T-cell (primary cell): ENCODE data around the gene TUBA1C. TPM values are rescaled to one million over a fixed set of nuclear protein-coding genes. Genes with fewer than 3 reads are reported as not detected.

Experiments used
- ATAC-seq, 4 experiments: fragments of 200-7000 bp in 3 of 4; fragments of 150-1000 bp in 1 of 4; cut with Tn5 transposase; replicated peaks in 1 of 4; 1 replicate in 3 of 4; 2 replicates in 1 of 4; pipeline ENCODE4 v1.10.0; 2021; ENCODE audit warnings: moderate library complexity in 3 of 4, mild to moderate bottlenecking in 2 of 4, moderate number of reproducible peaks in 1 of 4
- CTCF ChIA-PET, 2 donors: fragments of 300-600 bp; sonication (Branson Sonifier 250); formaldehyde crosslinking; loops; one replicate each; lab custom pipeline; 2022; ENCODE audit warnings: antibody characterized with exemption in 2 of 2; lab: Charles Lee
- POLR2A ChIA-PET, 2 donors: fragments of 300-600 bp; sonication (Branson Sonifier 250); formaldehyde crosslinking; loops; one replicate each; lab custom pipeline; 2022; ENCODE audit warnings: antibody characterized with exemption in 2 of 2; lab: Charles Lee
- DNase-seq, 35 experiments: peaks; one replicate each; pipeline versions ENCODE4 v3.0.0 to v3.0.0-alpha.2; 2013 to 2023
- H3K27ac ChIP-seq: one replicate; pipeline ENCODE4 v1.5.1; 2013; ENCODE audit warnings: low read length
- H3K27me3 ChIP-seq, 2 experiments: replicated peaks in 1 of 2; 1 replicate in 1 of 2; 2 replicates in 1 of 2; pipeline versions ENCODE4 v1.6.1 to v1.7.0; 2013; ENCODE audit warnings: low read length in 1 of 2, mixed read lengths in 1 of 2; ENCODE audit not compliant: control insufficient read depth in 2 of 2, insufficient read depth in 2 of 2; ENCODE audit errors: extremely low read depth in 1 of 2
- H3K36me3 ChIP-seq, 2 donors: 1 replicate in 1 of 2; 2 replicates in 1 of 2; pipeline versions ENCODE4 v1.6.1 to v1.7.0; 2013; ENCODE audit warnings: low read length in 1 of 2; ENCODE audit not compliant: control insufficient read depth in 2 of 2, insufficient read depth in 1 of 2; ENCODE audit errors: extremely low read depth in 1 of 2
- H3K4me1 ChIP-seq, 2 experiments: 1 replicate in 1 of 2; 2 replicates in 1 of 2; pipeline versions ENCODE4 v1.6.1 to v1.7.0; 2013; ENCODE audit warnings: low read length in 2 of 2, mixed read lengths in 1 of 2; ENCODE audit not compliant: insufficient read depth in 2 of 2, control insufficient read depth in 1 of 2; ENCODE audit errors: extremely low read depth in 1 of 2
- H3K4me3 ChIP-seq, 2 donors: 1 replicate in 1 of 2; 2 replicates in 1 of 2; pipeline versions ENCODE4 v1.5.1 to v1.7.0; 2013; ENCODE audit warnings: mild to moderate bottlenecking in 2 of 2, low read length in 1 of 2, moderate library complexity in 1 of 2; ENCODE audit not compliant: control insufficient read depth in 1 of 2; ENCODE audit errors: extremely low read depth in 1 of 2
- H3K9me3 ChIP-seq: 2 replicates; pipeline ENCODE4 v1.7.0; 2013
- H3K27ac Mint-ChIP-seq, 2 donors: one replicate each; pipeline ENCODE4 v1.8.0; 2020 to 2021; ENCODE audit warnings: mild to moderate bottlenecking in 2 of 2, mixed read lengths in 2 of 2
- H3K27me3 Mint-ChIP-seq, 2 donors: one replicate each; pipeline ENCODE4 v1.8.0; 2021 to 2022; ENCODE audit warnings: mixed read lengths in 2 of 2
- H3K36me3 Mint-ChIP-seq: one replicate; pipeline ENCODE4 v1.8.0; 2021; ENCODE audit warnings: mixed read lengths
- H3K4me1 Mint-ChIP-seq, 3 donors: one replicate each; pipeline ENCODE4 v1.8.0; 2020 to 2022; ENCODE audit warnings: mixed read lengths in 3 of 3, mild to moderate bottlenecking in 1 of 3
- H3K4me3 Mint-ChIP-seq, 3 donors: one replicate each; pipeline ENCODE4 v1.8.0; 2020 to 2022; ENCODE audit warnings: mild to moderate bottlenecking in 3 of 3, mixed read lengths in 3 of 3, moderate library complexity in 3 of 3
- H3K9me3 Mint-ChIP-seq, 3 donors: one replicate each; pipeline ENCODE4 v1.8.0; 2020 to 2022; ENCODE audit warnings: mixed read lengths in 3 of 3
- WGBS: methylation state at CpG from one replicate; pipeline ENCODE4 v1.1.5; 2013; ENCODE audit warnings: missing lambda C conversion rate; ENCODE audit not compliant: insufficient coverage; 5-methylcytosine and 5-hydroxymethylcytosine counted together
- total RNA-seq, 35 experiments: library from RNA in 6 of 35; stranded (reverse) in 6 of 35; fragments of 120-200 nt in 1 of 35; gene quantifications; one replicate each; pipeline versions ENCODE4 v1.2.1 to v1.2.4 and lab custom pipeline; 2013 to 2026

Gene TUBA1C
- total RNA-seq, 5 donors from 2014 or later (not counting 1 experiment from before 2014, with no cell fraction given), result 16.4 to 53.7 (median 48.4) TPM

DNA sequence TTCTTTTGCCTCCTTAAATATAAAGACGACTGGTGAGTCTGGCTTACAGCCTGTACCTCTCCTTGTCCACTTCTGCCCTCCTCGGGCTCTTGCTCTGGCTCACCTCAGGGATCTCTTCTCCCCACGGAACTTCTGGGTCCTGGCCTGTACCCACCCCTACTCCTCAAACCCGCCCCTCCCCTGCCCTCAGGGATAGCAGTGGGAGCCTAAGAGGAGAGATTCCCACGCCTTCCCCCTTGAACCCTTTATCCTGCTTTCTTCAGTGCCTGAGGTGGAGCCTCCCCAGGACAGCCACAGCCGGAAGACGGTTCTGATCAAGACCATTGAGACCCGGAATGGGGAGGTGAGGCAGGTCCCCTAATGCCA is 32.8 kb downstream of the TUBA1C start:
- H3K27ac Mint-ChIP-seq, result no peak overlapping the region
- 7% methylated on average over 2 of the region's 8 CpGs for WGBS
- CTCF ChIA-PET, result interaction anchor here in 1 of 2 donors (0.6 to 1.4 kb wide), 5 partner anchors 25 to 246 kb away, joined by 3 to 6 read pairs (median 4); partner anchors contain the start of genes C1QL4 and TROAP
- Histone ChIP-seq H3K4me1 (peaks cover 0 to 30% of the 10 kb centered on the region in 2 experiments), H3K27me3 (peaks cover 8 to 74% of the 10 kb centered on the region in 2 experiments), H3K36me3 (no peaks in the 10 kb centered on the region), H3K9me3 (no peaks in the 10 kb centered on the region), H3K4me3 (no peak overlapping the region), H3K27ac (no peak overlapping the region)
- no peaks in the 10 kb centered on the region for H3K36me3 Mint-ChIP-seq
- peaks cover 9 to 27% (median 17%) of the 10 kb centered on the region in 3 donors for H3K4me1 Mint-ChIP-seq
- no peaks in the 10 kb centered on the region for H3K9me3 Mint-ChIP-seq
- DNase-seq, result no peak
- POLR2A ChIA-PET, result no interaction called here
- H3K27me3 Mint-ChIP-seq, result peaks cover 43 to 49% of the 10 kb centered on the region in 2 donors
- H3K4me3 Mint-ChIP-seq, result peak overlapping the region; percentile 9 to 70 (median 25)
- ATAC-seq, result no peak

DNA sequence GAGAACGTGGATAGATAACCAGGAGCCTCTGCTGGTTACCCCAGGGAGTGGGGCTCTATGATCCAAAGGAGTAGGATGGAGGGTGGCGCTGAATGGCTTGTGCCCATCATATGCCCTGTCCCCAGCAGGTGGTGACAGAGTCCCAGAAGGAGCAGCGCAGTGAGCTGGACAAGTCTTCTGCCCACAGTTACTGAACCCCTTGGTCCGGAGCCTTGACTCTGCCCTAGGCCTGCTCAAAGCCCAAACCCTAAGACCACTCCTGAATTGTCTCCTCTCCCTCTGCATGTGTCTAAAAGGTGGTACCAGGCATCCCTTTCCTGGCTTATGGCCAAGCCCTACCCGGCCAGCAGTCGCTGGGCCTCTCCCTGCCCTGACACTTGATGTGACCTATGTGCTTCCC is 33.3 kb downstream of the TUBA1C start:
- H3K27me3 ChIP-seq, result peaks cover 8 to 69% of the 10 kb centered on the region in 2 experiments
- H3K9me3 ChIP-seq, result no peaks in the 10 kb centered on the region
- ATAC-seq, result no peak
- H3K9me3 Mint-ChIP-seq, result no peaks in the 10 kb centered on the region
- H3K27me3 Mint-ChIP-seq, result peaks cover 48 to 53% of the 10 kb centered on the region in 2 donors
- H3K4me1 ChIP-seq, result peaks cover 0 to 30% of the 10 kb centered on the region in 2 experiments
- H3K27ac ChIP-seq, result no peak overlapping the region
- no peak overlapping the region for H3K27ac Mint-ChIP-seq
- no peaks in the 10 kb centered on the region for H3K36me3 ChIP-seq
- CTCF ChIA-PET, result interaction anchor here in 1 of 2 donors (1.0 to 1.4 kb wide), 2 partner anchors 25 to 49 kb away, joined by 3 to 5 read pairs; partner anchors contain the start of genes DNAJC22 and TROAP
- H3K4me3 ChIP-seq, result no peak overlapping the region
- H3K36me3 Mint-ChIP-seq, result no peaks in the 10 kb centered on the region
- WGBS, result 40% methylated on average over 6 of the region's 6 CpGs
- no peak for DNase-seq
- H3K4me3 Mint-ChIP-seq, result peak overlapping the region in 1 of 3 donors; percentile 70
- POLR2A ChIA-PET, result no interaction called here
- H3K4me1 Mint-ChIP-seq, result peaks cover 9 to 27% (median 17%) of the 10 kb centered on the region in 3 donors

DNA sequence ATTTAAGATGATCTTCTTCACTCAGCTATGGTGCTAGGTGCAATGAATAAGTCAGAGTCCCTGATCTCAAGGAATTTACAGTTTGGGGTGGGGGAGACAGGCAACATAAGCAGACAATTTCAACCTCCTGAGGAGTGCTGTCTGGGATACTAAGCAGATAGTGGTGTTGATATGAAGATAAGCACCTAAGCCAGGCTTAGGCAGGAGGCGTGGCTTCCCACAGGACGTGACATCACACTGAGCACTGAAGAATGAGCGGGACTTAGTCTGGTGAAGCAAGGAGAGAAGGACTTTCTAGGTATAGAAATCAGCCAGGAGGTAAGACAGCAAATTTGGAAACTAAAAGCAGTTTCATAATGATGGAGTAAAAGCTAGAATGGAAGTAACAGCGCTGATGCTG is 36.9 kb downstream of the TUBA1C start:
- Mint-ChIP-seq H3K4me3 (no peak overlapping the region), H3K27ac (no peak overlapping the region), H3K36me3 (no peaks in the 10 kb centered on the region), H3K27me3 (peaks cover 42 to 50% of the 10 kb centered on the region in 2 donors), H3K4me1 (peaks cover 9 to 20% (median 14%) of the 10 kb centered on the region in 3 donors), H3K9me3 (no peaks in the 10 kb centered on the region)
- no peak for DNase-seq
- Histone ChIP-seq H3K27me3 (peaks cover 5 to 41% of the 10 kb centered on the region in 2 experiments), H3K27ac (no peak overlapping the region), H3K36me3 (no peaks in the 10 kb centered on the region), H3K4me3 (no peak overlapping the region), H3K9me3 (no peaks in the 10 kb centered on the region), H3K4me1 (peaks cover 0 to 12% of the 10 kb centered on the region in 2 experiments)
- 28% methylated on average over 3 of the region's 4 CpGs for WGBS
- no peak for ATAC-seq
- CTCF ChIA-PET, result interaction anchor here in 1 of 2 donors (0.8 kb wide), 1 partner anchor 13 kb away, joined by 3 read pairs; no protein-coding TSS in a partner anchor
- POLR2A ChIA-PET, result no interaction called here

GRCh38 chr12:49304161-49304560 is 39.3 kb downstream of the TUBA1C start:
- ATAC-seq, result no peak
- no peaks in the 10 kb centered on the region for H3K36me3 Mint-ChIP-seq
- H3K27me3 Mint-ChIP-seq, result peaks cover 34 to 45% of the 10 kb centered on the region in 2 donors
- no peak overlapping the region for H3K27ac ChIP-seq
- no peak for DNase-seq
- H3K9me3 ChIP-seq, result no peaks in the 10 kb centered on the region
- peaks cover 0 to 3% (median 0%) of the 10 kb centered on the region in 3 donors for H3K4me1 Mint-ChIP-seq
- peaks cover 0 to 21% of the 10 kb centered on the region in 2 experiments for H3K27me3 ChIP-seq
- ChIA-PET POLR2A (no interaction called here), CTCF (interaction anchor here (0.5 to 1.1 kb wide), 2 partner anchors 14 to 17 kb away, joined by 3 read pairs; no protein-coding TSS in a partner anchor)
- H3K4me1 ChIP-seq, result no peaks in the 10 kb centered on the region
- no peak overlapping the region for H3K4me3 ChIP-seq
- no peak overlapping the region for H3K4me3 Mint-ChIP-seq
- H3K27ac Mint-ChIP-seq, result no peak overlapping the region
- 67% methylated on average over 1 of the region's 2 CpGs for WGBS
- no peaks in the 10 kb centered on the region for H3K36me3 ChIP-seq
- no peaks in the 10 kb centered on the region for H3K9me3 Mint-ChIP-seq

DNA sequence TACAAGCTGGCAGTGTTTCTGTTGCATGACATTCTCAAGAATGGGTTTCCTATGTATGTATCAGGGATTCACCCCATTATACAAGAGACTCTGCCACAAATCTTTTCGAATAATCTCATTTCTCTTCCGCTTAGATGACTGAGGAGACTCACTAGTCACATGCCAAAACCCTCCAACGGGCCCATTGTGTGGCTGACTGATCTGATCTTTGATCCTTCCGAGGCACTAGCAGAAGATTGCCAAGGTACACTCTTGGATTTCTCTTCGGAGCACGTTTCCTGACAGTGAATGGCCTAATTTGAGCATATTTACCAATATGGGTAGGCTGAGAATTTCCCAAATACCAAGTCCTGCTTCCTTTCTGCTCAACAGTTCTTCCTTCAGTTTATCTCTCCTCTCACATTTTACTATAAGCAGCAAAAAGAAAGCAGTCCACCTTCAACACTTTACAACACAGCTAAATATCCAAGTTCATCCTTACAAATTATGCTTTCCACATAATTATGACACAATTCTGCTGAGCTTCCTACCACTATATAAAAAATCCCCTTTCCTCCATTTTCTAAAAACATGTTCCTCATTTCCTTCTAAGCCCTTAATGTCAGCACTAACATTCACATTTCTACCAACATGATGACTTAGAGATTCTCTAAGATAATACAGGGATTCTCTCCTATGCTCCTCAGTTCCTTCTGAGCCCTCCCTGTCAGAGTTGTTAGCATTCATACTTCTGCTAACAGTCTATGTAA is 41.1 kb downstream of the TUBA1C start:
- H3K9me3 ChIP-seq, result no peaks in the 10 kb centered on the region
- Mint-ChIP-seq H3K27ac (no peak overlapping the region), H3K27me3 (peaks cover 43 to 51% of the 10 kb centered on the region in 2 donors), H3K36me3 (no peaks in the 10 kb centered on the region), H3K4me3 (no peak overlapping the region), H3K9me3 (no peaks in the 10 kb centered on the region), H3K4me1 (peaks cover 0 to 3% (median 0%) of the 10 kb centered on the region in 3 donors)
- ATAC-seq (no peak), DNase-seq (no peak)
- no peaks in the 10 kb centered on the region for H3K36me3 ChIP-seq
- WGBS, result 78% methylated on average over 4 of the region's 6 CpGs
- no peaks in the 10 kb centered on the region for H3K4me1 ChIP-seq
- CTCF ChIA-PET, result interaction anchor here in 1 of 2 donors (0.6 kb wide), 2 partner anchors 260 to 317 kb away, joined by 4 to 5 read pairs; partner anchors contain the start of gene PRPF40B
- no peak overlapping the region for H3K27ac ChIP-seq
- H3K27me3 ChIP-seq, result peaks cover 0 to 21% of the 10 kb centered on the region in 2 experiments
- H3K4me3 ChIP-seq, result no peak overlapping the region
- POLR2A ChIA-PET, result no interaction called here

GRCh38 chr12:49309386-49309785 is 44.5 kb downstream of the TUBA1C start:
- CTCF ChIA-PET, result interaction anchor here in 1 of 2 donors (0.6 kb wide), 1 partner anchor 421 kb away, joined by 3 read pairs; no protein-coding TSS in a partner anchor
- peaks cover 31 to 49% of the 10 kb centered on the region in 2 donors for H3K27me3 Mint-ChIP-seq
- no peaks in the 10 kb centered on the region for H3K36me3 Mint-ChIP-seq
- DNase-seq (no peak), ATAC-seq (no peak)
- Histone ChIP-seq H3K9me3 (no peaks in the 10 kb centered on the region), H3K4me3 (no peak overlapping the region), H3K36me3 (no peaks in the 10 kb centered on the region), H3K27me3 (peaks cover 0 to 11% of the 10 kb centered on the region in 2 experiments), H3K27ac (no peak overlapping the region), H3K4me1 (no peaks in the 10 kb centered on the region)
- H3K27ac Mint-ChIP-seq, result no peak overlapping the region
- POLR2A ChIA-PET, result no interaction called here
- no peaks in the 10 kb centered on the region for H3K9me3 Mint-ChIP-seq
- 88% methylated on average over 5 of the region's 7 CpGs for WGBS
- no peaks in the 10 kb centered on the region for H3K4me1 Mint-ChIP-seq
- no peak overlapping the region for H3K4me3 Mint-ChIP-seq
